IMR-90 (cell line): ENCODE measurements around the gene SSR2.

Experiments used
- CTCF ChIP-seq: conservative IDR thresholded peaks from 2 replicates; pipeline ENCODE4 v1.5.1; 2012; ENCODE audit warnings: mild to moderate bottlenecking, low read depth, low read length, improper control_type of control experiment
- ELK1 ChIP-seq: fragments of 150-350 bp; IDR thresholded peaks from 2 replicates; pipeline ENCODE4 v1.6.1; 2016; ENCODE audit warnings: low read depth, mild to moderate bottlenecking, low read length, moderate library complexity, borderline replicate concordance
- MAFK ChIP-seq: IDR thresholded peaks from 2 replicates; pipeline ENCODE4 v1.6.1; 2012; ENCODE audit warnings: low read depth, low read length, improper control_type of control experiment
- RAD21 ChIP-seq: IDR thresholded peaks from 2 replicates; pipeline ENCODE4 v1.6.1; 2012; ENCODE audit warnings: low read length, improper control_type of control experiment
- SMC3 ChIP-seq: fragments of 150-350 bp; IDR thresholded peaks from 2 replicates; pipeline ENCODE4 v1.6.1; 2016; ENCODE audit warnings: low read depth, mild to moderate bottlenecking, antibody characterized with exemption, low read length, moderate library complexity

GRCh38 chr1:155964193-155964592 lies 56.6 kb downstream of the SSR2 start:
- TF ChIP-seq ELK1 (no peak), CTCF (no peak), RAD21 (no peak), SMC3 (no peak), MAFK (no peak)
